Mucosa of rectum (tissue), 2 donors: Measurements from ENCODE around the gene GNAT3.

Experiments
- H3K27ac ChIP-seq, 2 donors: one replicate each; pipeline ENCODE4 v1.7.0; 2013; ENCODE audit warnings: inconsistent platforms in 2 of 2, low read depth in 2 of 2, low read length in 2 of 2
- H3K27me3 ChIP-seq, 2 donors: one replicate each; pipeline ENCODE4 v1.7.0; 2013; ENCODE audit warnings: low read length in 2 of 2; ENCODE audit not compliant: control insufficient read depth in 2 of 2, insufficient read depth in 2 of 2
- H3K36me3 ChIP-seq, 2 donors: one replicate each; pipeline ENCODE4 v1.7.0; 2013; ENCODE audit warnings: low read length in 2 of 2; ENCODE audit not compliant: control insufficient read depth in 2 of 2, insufficient read depth in 2 of 2
- H3K4me1 ChIP-seq, 2 donors: one replicate each; pipeline ENCODE4 v1.7.0; 2013; ENCODE audit warnings: low read length in 2 of 2, mild to moderate bottlenecking in 1 of 2; ENCODE audit not compliant: control insufficient read depth in 2 of 2, insufficient read depth in 2 of 2
- H3K4me3 ChIP-seq, 2 donors: one replicate each; pipeline ENCODE4 v1.7.0; 2013; ENCODE audit warnings: low read length in 2 of 2
- H3K9ac ChIP-seq, 2 donors: one replicate each; pipeline ENCODE4 v1.7.0; 2013; ENCODE audit warnings: low read length in 2 of 2, low read depth in 1 of 2, mild to moderate bottlenecking in 1 of 2
- H3K9me3 ChIP-seq, 2 donors: one replicate each; pipeline ENCODE4 v1.7.0; 2013; ENCODE audit warnings: low read length in 2 of 2; ENCODE audit not compliant: control insufficient read depth in 2 of 2
- donor health status: healthy.
- donor health status: Normal muscosa, but diverticular disease.

GNAT3 gene

GRCh38 chr7:80467069-80467468 is 44.8 kb downstream of the GNAT3 start:
- Histone ChIP-seq H3K27ac (no peak overlapping the region), H3K9ac (no peak overlapping the region)

GRCh38 chr7:80466636-80467035 is 45.2 kb downstream of the GNAT3 start:
- Histone ChIP-seq H3K27me3 (no peaks in the 10 kb centered on the region), H3K9ac (no peak overlapping the region), H3K4me1 (peaks cover 0 to 2% of the 10 kb centered on the region in 2 donors), H3K9me3 (no peaks in the 10 kb centered on the region), H3K27ac (no peak overlapping the region), H3K4me3 (no peak overlapping the region), H3K36me3 (no peaks in the 10 kb centered on the region)

More at GRCh38 chr7:80467069-80467468, 44.8 kb downstream of the GNAT3 start:
- no peaks in the 10 kb centered on the region for H3K9me3 ChIP-seq
- H3K4me1 ChIP-seq, result peaks cover 0 to 2% of the 10 kb centered on the region in 2 donors
- H3K27me3 ChIP-seq, result no peaks in the 10 kb centered on the region
- H3K36me3 ChIP-seq, result no peaks in the 10 kb centered on the region
- H3K4me3 ChIP-seq, result peak overlapping the region in 1 of 2 donors; percentile 17

- Histone ChIP-seq H3K36me3 (no peaks in the 10 kb centered on the region), H3K4me3 (no peak overlapping the region), H3K27ac (no peak overlapping the region), H3K4me1 (peaks cover 0 to 2% of the 10 kb centered on the region in 2 donors), H3K27me3 (no peaks in the 10 kb centered on the region), H3K9ac (no peak overlapping the region), H3K9me3 (no peaks in the 10 kb centered on the region)
These were observed 47.7 kb downstream of the GNAT3 start for GRCh38 chr7:80464211-80464610.

- no peak overlapping the region for H3K4me3 ChIP-seq
- no peaks in the 10 kb centered on the region for H3K36me3 ChIP-seq
- H3K27ac ChIP-seq, result no peak overlapping the region
- H3K9ac ChIP-seq, result no peak overlapping the region
- no peaks in the 10 kb centered on the region for H3K9me3 ChIP-seq
- H3K27me3 ChIP-seq, result no peaks in the 10 kb centered on the region
- peaks cover 0 to 2% of the 10 kb centered on the region in 2 donors for H3K4me1 ChIP-seq
These were observed 48.5 kb downstream of the GNAT3 start for GRCh38 chr7:80463272-80463920.

- no peaks in the 10 kb centered on the region for H3K9me3 ChIP-seq
- no peak overlapping the region for H3K27ac ChIP-seq
- no peaks in the 10 kb centered on the region for H3K36me3 ChIP-seq
- no peaks in the 10 kb centered on the region for H3K4me1 ChIP-seq
- H3K4me3 ChIP-seq, result no peak overlapping the region
- no peaks in the 10 kb centered on the region for H3K27me3 ChIP-seq
- no peak overlapping the region for H3K9ac ChIP-seq
These were observed 51.0 kb downstream of the GNAT3 start for GRCh38 chr7:80460857-80461256.

- Histone ChIP-seq H3K9ac (no peak overlapping the region), H3K27ac (no peak overlapping the region), H3K4me1 (no peaks in the 10 kb centered on the region)
These were observed 51.9 kb downstream of the GNAT3 start for GRCh38 chr7:80459776-80460510.

GRCh38 chr7:80458822-80459725 is 52.8 kb downstream of the GNAT3 start:
- H3K4me3 ChIP-seq, result no peak overlapping the region
- H3K9ac ChIP-seq, result no peak overlapping the region
- no peaks in the 10 kb centered on the region for H3K4me1 ChIP-seq
- H3K27me3 ChIP-seq, result no peaks in the 10 kb centered on the region
- no peak overlapping the region for H3K27ac ChIP-seq
- no peaks in the 10 kb centered on the region for H3K36me3 ChIP-seq
- no peaks in the 10 kb centered on the region for H3K9me3 ChIP-seq

More at GRCh38 chr7:80459776-80460510, 51.9 kb downstream of the GNAT3 start:
- Histone ChIP-seq H3K9me3 (no peaks in the 10 kb centered on the region), H3K36me3 (no peaks in the 10 kb centered on the region), H3K4me3 (no peak overlapping the region), H3K27me3 (no peaks in the 10 kb centered on the region)

GRCh38 chr7:80453699-80454340 is 58.0 kb downstream of the GNAT3 start:
- Histone ChIP-seq H3K4me3 (no peak overlapping the region), H3K9me3 (no peaks in the 10 kb centered on the region), H3K9ac (no peak overlapping the region), H3K27ac (no peak overlapping the region), H3K36me3 (no peaks in the 10 kb centered on the region), H3K4me1 (no peaks in the 10 kb centered on the region), H3K27me3 (no peaks in the 10 kb centered on the region)

GRCh38 chr7:80450621-80451308 is 61.1 kb downstream of the GNAT3 start:
- H3K36me3 ChIP-seq, result no peaks in the 10 kb centered on the region
- no peak overlapping the region for H3K27ac ChIP-seq
- H3K9ac ChIP-seq, result no peak overlapping the region
- H3K4me3 ChIP-seq, result no peak overlapping the region
- H3K4me1 ChIP-seq, result no peaks in the 10 kb centered on the region
- H3K27me3 ChIP-seq, result no peaks in the 10 kb centered on the region
- no peaks in the 10 kb centered on the region for H3K9me3 ChIP-seq
